DMS 273 (cell line): ENCODE data around the gene TMC5.
"Not testable (repeated sequence)": the region's sequence is repeated elsewhere in the genome, so short reads cannot be mapped to it uniquely, and the experiment has no call there.

Source experiments
- DNase-seq: peaks from one replicate; lab custom pipeline; 2025; ENCODE audit not compliant: unreplicated experiment; lab: John Stamatoyannopoulos, UW

TMC5 gene

GRCh38 chr16:19417640-19418039 lies at the start of gene TMC5:
TMC5 (plus strand) TSS chr16:19417883; CDS start chr16:19440039, 22,156 bp downstream.
- DNase-seq, result no peak

GRCh38 chr16:19372541-19372940 lies 45.1 kb upstream of the TMC5 start:
- not testable (repeated sequence) for DNase-seq

- DNase-seq, result no peak
These were observed 43.3 kb upstream of the TMC5 start for GRCh38 chr16:19374402-19374801.

- DNase-seq, result peak; percentile 79
These were observed 42.0 kb upstream of the TMC5 start for GRCh38 chr16:19375561-19376158.

- peak; percentile 16 for DNase-seq
These were observed 39.8 kb upstream of the TMC5 start for GRCh38 chr16:19377864-19378263.

- DNase-seq, result no peak
These were observed 39.2 kb upstream of the TMC5 start for GRCh38 chr16:19378511-19378910.

- peak; percentile 16 for DNase-seq
These were observed 37.8 kb upstream of the TMC5 start for GRCh38 chr16:19379838-19380237.

- DNase-seq, result peak; percentile 20
These were observed 37.4 kb upstream of the TMC5 start for GRCh38 chr16:19380328-19380727.

GRCh38 chr16:19382084-19382801 lies 35.4 kb upstream of the TMC5 start:
- peak; percentile 36 for DNase-seq

GRCh38 chr16:19382887-19383816 lies 34.5 kb upstream of the TMC5 start:
- peak; percentile 48 for DNase-seq

GRCh38 chr16:19384656-19385055 lies 33.0 kb upstream of the TMC5 start:
- no peak for DNase-seq

- DNase-seq, result no peak
These were observed 31.2 kb upstream of the TMC5 start for GRCh38 chr16:19386525-19386924.

- DNase-seq, result peak; percentile 72
These were observed 28.4 kb upstream of the TMC5 start for GRCh38 chr16:19389246-19389645.

GRCh38 chr16:19391185-19391776 lies 26.4 kb upstream of the TMC5 start:
- DNase-seq, result not testable (repeated sequence)

GRCh38 chr16:19392352-19392751 lies 25.3 kb upstream of the TMC5 start:
- DNase-seq, result no peak

- DNase-seq, result no peak
These were observed 24.2 kb upstream of the TMC5 start for GRCh38 chr16:19393226-19394111.

GRCh38 chr16:19395646-19396267 lies 21.9 kb upstream of the TMC5 start:
- not testable (repeated sequence) for DNase-seq

GRCh38 chr16:19396555-19397011 lies 21.1 kb upstream of the TMC5 start:
- DNase-seq, result no peak

- not testable (repeated sequence) for DNase-seq
These were observed 20.3 kb upstream of the TMC5 start for GRCh38 chr16:19397373-19397772.

GRCh38 chr16:19400711-19401110 lies 17.0 kb upstream of the TMC5 start:
- DNase-seq, result peak; percentile 47
